A549 (cell line): ENCODE results near the gene HOXD8. TPM values are rescaled to one million over a fixed set of nuclear protein-coding genes. Genes with fewer than 3 reads are reported as not detected.

Experiments used
- ATAC-seq, 2 experiments: fragments of 200-7000 bp in 1 of 2; fragments of >200 bp in 1 of 2; cut with Nextera tagmentation in 1 of 2; cut with Tn5 transposase in 1 of 2; 3 replicates each; pipeline versions ENCODE4 v1.8.0 to v1.9.1; 2018 to 2020; ENCODE audit warnings: mild to moderate bottlenecking in 1 of 2, moderate library complexity in 1 of 2
- CTCF ChIA-PET: fragments of 300-600 bp; sonication (Branson Sonifier 250); formaldehyde crosslinking; extraction: SDS; loops from one replicate; lab custom pipeline; 2021; ENCODE audit warnings: antibody characterized with exemption, inconsistent platforms; lab: Yijun Ruan, JAX
- POLR2A ChIA-PET: fragments of 350-600 bp; formaldehyde crosslinking; extraction: SDS; loops from one replicate; lab custom pipeline; 2021; ENCODE audit warnings: antibody characterized with exemption, inconsistent platforms; lab: Yijun Ruan, JAX
- DNase-seq, 2 experiments: peaks; one replicate each; pipeline versions ENCODE4 v3.0.0 to v3.0.0-alpha.2; 2011 to 2016; ENCODE audit warnings: low read depth in 1 of 2, low spot score in 1 of 2
- FAIRE-seq: peaks from 2 replicates; lab custom pipeline; 2011; peaks lifted over from hg19 to GRCh38; lab: Jason Lieb, UNC
- H3K27ac ChIP-seq, 2 experiments: fragments of >200 bp; sonication (Bioruptor Twin); formaldehyde crosslinking; 3 replicates each; pipeline ENCODE4 v1.5.1; 2016 to 2017
- H3K4me1 ChIP-seq: fragments of >200 bp; sonication (Bioruptor Twin); formaldehyde crosslinking; 3 replicates; pipeline ENCODE4 v1.6.1; 2016
- H3K4me2 ChIP-seq: fragments of >200 bp; sonication (Bioruptor Twin); formaldehyde crosslinking; 3 replicates; pipeline ENCODE4 v1.6.1; 2016
- H3K4me3 ChIP-seq: fragments of >200 bp; sonication (Bioruptor Twin); formaldehyde crosslinking; 3 replicates; pipeline ENCODE4 v1.5.1; 2016
- H3K9me3 ChIP-seq: fragments of >200 bp; sonication (Bioruptor Twin); formaldehyde crosslinking; 3 replicates; pipeline ENCODE4 v1.6.1; 2016
- CBX2 ChIP-seq: fragments of 200-600 bp; sonication (generic); IDR thresholded peaks from 2 replicates; pipeline ENCODE4 v1.6.1; 2016; ENCODE audit warnings: low read depth, mild to moderate bottlenecking, borderline replicate concordance
- CBX8 ChIP-seq: fragments of 200-600 bp; sonication (generic); IDR thresholded peaks from 2 replicates; pipeline ENCODE4 v1.6.1; 2016
- CHD2 ChIP-seq: fragments of 150-350 bp; IDR thresholded peaks from 2 replicates; pipeline ENCODE4 v1.6.1; 2014; ENCODE audit warnings: low read length; ENCODE audit not compliant: partially characterized antibody
- FOXS1 ChIP-seq: fragments of 250-450 bp; sonication (Bioruptor Pico); IDR thresholded peaks from 2 replicates; pipeline ENCODE4 v1.5.0; 2020; ENCODE audit warnings: mild to moderate bottlenecking, moderate library complexity
- HEYL ChIP-seq: fragments of 250-450 bp; sonication (Bioruptor Pico); IDR thresholded peaks from 2 replicates; pipeline ENCODE4 v1.8.0; 2021; ENCODE audit warnings: mild to moderate bottlenecking, moderate library complexity
- HOXA7 ChIP-seq: fragments of 250-450 bp; sonication (Bioruptor Pico); IDR thresholded peaks from 2 replicates; pipeline ENCODE4 v1.5.0; 2020; ENCODE audit warnings: mild to moderate bottlenecking, moderate library complexity
- HOXB5 ChIP-seq: fragments of 250-450 bp; sonication (Bioruptor Pico); IDR thresholded peaks from 2 replicates; pipeline ENCODE4 v1.5.0; 2020; ENCODE audit warnings: mild to moderate bottlenecking, moderate library complexity
- PHF8 ChIP-seq: fragments of 200-600 bp; sonication (generic); IDR thresholded peaks from 2 replicates; pipeline ENCODE4 v1.6.1; 2016; ENCODE audit warnings: low read depth, mild to moderate bottlenecking, antibody characterized with exemption, moderate library complexity, borderline replicate concordance
- POLR2AphosphoS2 ChIP-seq: conservative IDR thresholded peaks from 2 replicates; pipeline ENCODE4 v1.6.1; 2012; ENCODE audit warnings: low read length, improper control_type of control experiment, inconsistent platforms
- RCOR1 ChIP-seq: fragments of 150-350 bp; IDR thresholded peaks from 2 replicates; pipeline ENCODE4 v1.6.1; 2014; ENCODE audit warnings: antibody characterized with exemption, low read length, low read depth
- RNF2 ChIP-seq: fragments of 200-600 bp; sonication (generic); IDR thresholded peaks from 2 replicates; pipeline ENCODE4 v1.6.1; 2016; ENCODE audit warnings: low read depth, mild to moderate bottlenecking, antibody characterized with exemption, moderate library complexity, borderline replicate concordance
- SREBF2 ChIP-seq: fragments of 450-650 bp; IDR thresholded peaks from 2 replicates; pipeline ENCODE4 v1.6.1; 2014; ENCODE audit warnings: mild to moderate bottlenecking, moderate library complexity
- TFCP2L1 ChIP-seq: fragments of 250-450 bp; sonication (Bioruptor Pico); IDR thresholded peaks from 2 replicates; pipeline ENCODE4 v1.5.0; 2021; ENCODE audit warnings: mild to moderate bottlenecking
- ZNF302 ChIP-seq: fragments of 250-450 bp; sonication (Bioruptor Pico); IDR thresholded peaks from 2 replicates; pipeline ENCODE4 v1.9.0; 2021; ENCODE audit warnings: inconsistent platforms, mild to moderate bottlenecking, moderate library complexity
- WGBS: methylation state at CpG from one replicate; pipeline ENCODE4 v1.1.6; 2017; ENCODE audit errors: missing lambda C conversion rate; 5-methylcytosine and 5-hydroxymethylcytosine counted together
- polyA plus RNA-seq, 4 experiments: library from polyadenylated mRNA; depleted of rRNA in 3 of 4; stranded (reverse); fragments of >200 nt; fragmentation: RNase III in 1 of 4; extraction: RNeasy Plus Mini Kit Qiagen cat#74134 plus additional on column Dnase treatment in 1 of 4; gene quantifications; 2 replicates in 3 of 4; 3 replicates in 1 of 4; pipeline ENCODE4 v1.2.3, GENCODE V29; 2011 to 2017
- TF ChIP-seq, protein P1 (sequence below): IDR thresholded peaks from 2 replicates; pipeline ENCODE4 v1.6.1; 2012
- TF ChIP-seq, protein P2 (sequence below): fragments of 200-600 bp; sonication (generic); IDR thresholded peaks from 2 replicates; pipeline ENCODE4 v1.6.1; 2016; ENCODE audit warnings: antibody characterized with exemption, mild to moderate bottlenecking, moderate library complexity
- TF ChIP-seq, protein P3 (sequence below): fragments of >200 bp; sonication (Bioruptor Twin); formaldehyde crosslinking; IDR thresholded peaks from 2 replicates; pipeline ENCODE4 v1.6.1; 2016
- TF ChIP-seq, protein P4 (sequence below): fragments of 250-450 bp; sonication (Bioruptor Pico); IDR thresholded peaks from 2 replicates; pipeline ENCODE4 v1.5.0; 2021; ENCODE audit warnings: mild to moderate bottlenecking, moderate library complexity, borderline replicate concordance
- TF ChIP-seq, protein P5 (sequence below): IDR thresholded peaks from 2 replicates; pipeline ENCODE4 v1.6.1; 2012; ENCODE audit warnings: low read depth, borderline replicate concordance

The HOXD8 gene
- polyA plus RNA-seq, 2 of the 4 experiments (the other 2 are of a cell fraction): 3.8 to 8.5 TPM

DNA sequence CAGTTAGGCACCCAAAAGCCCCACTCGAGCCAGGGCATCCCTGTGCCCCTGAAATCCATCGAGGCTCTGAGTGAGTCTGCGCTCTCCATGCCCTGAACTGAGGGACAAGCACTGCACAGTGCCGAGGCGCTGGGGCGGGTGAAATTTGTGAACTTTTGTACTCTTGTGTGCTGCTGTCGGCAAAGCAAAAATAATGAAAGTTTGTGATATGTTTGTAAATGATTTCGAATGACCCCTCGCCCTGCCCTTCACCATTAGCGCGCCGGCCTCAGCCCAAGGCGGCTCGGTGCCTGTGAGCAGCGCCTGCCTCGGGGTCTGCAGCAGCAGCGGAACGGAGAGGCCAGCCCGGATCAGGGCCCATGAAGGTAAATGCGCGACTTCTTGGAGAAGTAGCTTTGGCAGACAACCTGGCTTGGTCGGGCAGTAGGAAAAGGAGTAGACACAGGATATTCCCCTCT is 20.0 kb downstream of the HOXD8 start:
- no peak overlapping the region for H3K4me3 ChIP-seq
- 83% methylated on average over 22 of the region's 22 CpGs for WGBS
- no peak for ATAC-seq
- no peak overlapping the region for H3K27ac ChIP-seq
- TF ChIP-seq CHD2 (no peak), RCOR1 (no peak), CBX2 (no peak), CBX8 (no peak), PHF8 (no peak), TFCP2L1 (CRISPR knock-in tag) (no peak), SREBF2 (no peak), FOXS1 (no peak)
- TF ChIP-seq, protein P1, sequence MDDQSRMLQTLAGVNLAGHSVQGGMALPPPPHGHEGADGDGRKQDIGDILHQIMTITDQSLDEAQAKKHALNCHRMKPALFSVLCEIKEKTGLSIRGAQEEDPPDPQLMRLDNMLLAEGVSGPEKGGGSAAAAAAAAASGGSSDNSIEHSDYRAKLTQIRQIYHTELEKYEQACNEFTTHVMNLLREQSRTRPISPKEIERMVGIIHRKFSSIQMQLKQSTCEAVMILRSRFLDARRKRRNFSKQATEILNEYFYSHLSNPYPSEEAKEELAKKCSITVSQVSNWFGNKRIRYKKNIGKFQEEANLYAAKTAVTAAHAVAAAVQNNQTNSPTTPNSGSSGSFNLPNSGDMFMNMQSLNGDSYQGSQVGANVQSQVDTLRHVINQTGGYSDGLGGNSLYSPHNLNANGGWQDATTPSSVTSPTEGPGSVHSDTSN: no peak
- TF ChIP-seq, protein P2, sequence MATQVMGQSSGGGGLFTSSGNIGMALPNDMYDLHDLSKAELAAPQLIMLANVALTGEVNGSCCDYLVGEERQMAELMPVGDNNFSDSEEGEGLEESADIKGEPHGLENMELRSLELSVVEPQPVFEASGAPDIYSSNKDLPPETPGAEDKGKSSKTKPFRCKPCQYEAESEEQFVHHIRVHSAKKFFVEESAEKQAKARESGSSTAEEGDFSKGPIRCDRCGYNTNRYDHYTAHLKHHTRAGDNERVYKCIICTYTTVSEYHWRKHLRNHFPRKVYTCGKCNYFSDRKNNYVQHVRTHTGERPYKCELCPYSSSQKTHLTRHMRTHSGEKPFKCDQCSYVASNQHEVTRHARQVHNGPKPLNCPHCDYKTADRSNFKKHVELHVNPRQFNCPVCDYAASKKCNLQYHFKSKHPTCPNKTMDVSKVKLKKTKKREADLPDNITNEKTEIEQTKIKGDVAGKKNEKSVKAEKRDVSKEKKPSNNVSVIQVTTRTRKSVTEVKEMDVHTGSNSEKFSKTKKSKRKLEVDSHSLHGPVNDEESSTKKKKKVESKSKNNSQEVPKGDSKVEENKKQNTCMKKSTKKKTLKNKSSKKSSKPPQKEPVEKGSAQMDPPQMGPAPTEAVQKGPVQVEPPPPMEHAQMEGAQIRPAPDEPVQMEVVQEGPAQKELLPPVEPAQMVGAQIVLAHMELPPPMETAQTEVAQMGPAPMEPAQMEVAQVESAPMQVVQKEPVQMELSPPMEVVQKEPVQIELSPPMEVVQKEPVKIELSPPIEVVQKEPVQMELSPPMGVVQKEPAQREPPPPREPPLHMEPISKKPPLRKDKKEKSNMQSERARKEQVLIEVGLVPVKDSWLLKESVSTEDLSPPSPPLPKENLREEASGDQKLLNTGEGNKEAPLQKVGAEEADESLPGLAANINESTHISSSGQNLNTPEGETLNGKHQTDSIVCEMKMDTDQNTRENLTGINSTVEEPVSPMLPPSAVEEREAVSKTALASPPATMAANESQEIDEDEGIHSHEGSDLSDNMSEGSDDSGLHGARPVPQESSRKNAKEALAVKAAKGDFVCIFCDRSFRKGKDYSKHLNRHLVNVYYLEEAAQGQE: no peak
- TF ChIP-seq, protein P3, sequence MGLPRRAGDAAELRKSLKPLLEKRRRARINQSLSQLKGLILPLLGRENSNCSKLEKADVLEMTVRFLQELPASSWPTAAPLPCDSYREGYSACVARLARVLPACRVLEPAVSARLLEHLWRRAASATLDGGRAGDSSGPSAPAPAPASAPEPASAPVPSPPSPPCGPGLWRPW: no peak
- TF ChIP-seq, all 56 proteins: peak for 0
- no peaks in the 10 kb centered on the region for H3K4me1 ChIP-seq
- H3K9me3 ChIP-seq: no peaks in the 10 kb centered on the region
- H3K4me2 ChIP-seq: no peak overlapping the region
- ChIA-PET POLR2A (no interaction called here), CTCF (interaction anchor here (0.6 to 1.8 kb wide), 3 partner anchors 10 to 503 kb away, joined by 3 to 6 read pairs (median 5); no protein-coding TSS in a partner anchor)
- FAIRE-seq (no peak), DNase-seq (no peak)

DNA sequence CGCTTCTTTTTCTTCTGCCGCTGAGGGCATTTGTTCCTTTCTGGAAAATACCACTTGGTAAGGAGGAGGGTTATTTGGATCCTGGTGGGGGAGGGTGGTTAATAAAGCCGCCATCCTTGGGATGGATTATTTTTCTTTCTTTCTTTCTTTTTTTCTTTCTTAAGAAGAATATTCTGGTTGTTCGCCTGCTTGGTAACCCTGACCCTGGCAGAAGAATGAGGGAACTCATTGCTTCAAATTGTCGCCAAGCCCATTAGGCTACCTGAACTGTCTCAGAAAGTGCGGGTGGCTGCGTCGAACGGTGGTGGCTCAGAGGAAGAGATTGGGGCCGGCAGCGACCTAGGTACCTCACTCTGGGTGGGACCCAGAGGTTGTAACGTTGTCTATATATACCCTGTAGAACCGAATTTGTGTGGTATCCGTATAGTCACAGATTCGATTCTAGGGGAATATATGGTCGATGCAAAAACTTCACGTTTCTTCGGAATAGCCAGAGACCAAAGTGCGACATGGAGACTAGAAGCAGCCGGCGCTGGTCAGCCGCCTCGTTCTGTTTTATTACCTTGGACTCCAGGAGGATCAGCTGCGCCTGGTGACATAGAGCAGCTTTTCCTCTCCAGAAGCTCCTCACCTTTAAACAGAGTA is 20.6 kb downstream of the HOXD8 start:
- CTCF ChIA-PET: interaction anchor here (0.6 to 2.6 kb wide), 5 partner anchors 10 to 502 kb away, joined by 3 to 22 read pairs (median 5); no protein-coding TSS in a partner anchor

More for the DNA sequence above, 20.6 kb downstream of the HOXD8 start:
- no peak for DNase-seq
- whole genome bisulfite sequencing: 84% methylated on average over 24 of the region's 24 CpGs
- no peaks in the 10 kb centered on the region for H3K4me1 ChIP-seq
- no peaks in the 10 kb centered on the region for H3K9me3 ChIP-seq
- H3K4me2 ChIP-seq: no peak overlapping the region
- no peak for FAIRE-seq
- no peak overlapping the region for H3K4me3 ChIP-seq
- ATAC-seq: no peak
- no peak overlapping the region for H3K27ac ChIP-seq
- POLR2A ChIA-PET: no interaction called here
- TF ChIP-seq POLR2AphosphoS2: no peak
- TF ChIP-seq, protein P4, sequence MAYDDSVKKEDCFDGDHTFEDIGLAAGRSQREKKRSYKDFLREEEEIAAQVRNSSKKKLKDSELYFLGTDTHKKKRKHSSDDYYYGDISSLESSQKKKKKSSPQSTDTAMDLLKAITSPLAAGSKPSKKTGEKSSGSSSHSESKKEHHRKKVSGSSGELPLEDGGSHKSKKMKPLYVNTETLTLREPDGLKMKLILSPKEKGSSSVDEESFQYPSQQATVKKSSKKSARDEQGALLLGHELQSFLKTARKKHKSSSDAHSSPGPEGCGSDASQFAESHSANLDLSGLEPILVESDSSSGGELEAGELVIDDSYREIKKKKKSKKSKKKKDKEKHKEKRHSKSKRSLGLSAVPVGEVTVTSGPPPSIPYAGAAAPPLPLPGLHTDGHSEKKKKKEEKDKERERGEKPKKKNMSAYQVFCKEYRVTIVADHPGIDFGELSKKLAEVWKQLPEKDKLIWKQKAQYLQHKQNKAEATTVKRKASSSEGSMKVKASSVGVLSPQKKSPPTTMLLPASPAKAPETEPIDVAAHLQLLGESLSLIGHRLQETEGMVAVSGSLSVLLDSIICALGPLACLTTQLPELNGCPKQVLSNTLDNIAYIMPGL (CRISPR knock-in tag): no peak
- TF ChIP-seq ZNF302: no peak
- TF ChIP-seq, protein P5, sequence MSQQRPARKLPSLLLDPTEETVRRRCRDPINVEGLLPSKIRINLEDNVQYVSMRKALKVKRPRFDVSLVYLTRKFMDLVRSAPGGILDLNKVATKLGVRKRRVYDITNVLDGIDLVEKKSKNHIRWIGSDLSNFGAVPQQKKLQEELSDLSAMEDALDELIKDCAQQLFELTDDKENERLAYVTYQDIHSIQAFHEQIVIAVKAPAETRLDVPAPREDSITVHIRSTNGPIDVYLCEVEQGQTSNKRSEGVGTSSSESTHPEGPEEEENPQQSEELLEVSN: no peak
- TF ChIP-seq HOXA7: no peak
- TF ChIP-seq RNF2: no peak
- TF ChIP-seq HEYL (CRISPR knock-in tag): no peak
- TF ChIP-seq, protein P3: no peak
- TF ChIP-seq HOXB5 (CRISPR knock-in tag): no peak
